Activated B cell treated with CpG ODN at 0.5 μM for 24 hours (primary cell): Measurements from ENCODE around the gene HNRNPLL. TPM values are rescaled to one million over a fixed set of nuclear protein-coding genes. Genes with fewer than 3 reads are reported as not detected.

ENCODE experiments used
- ATAC-seq: fragments of 200-7000 bp; cut with Tn5 transposase; one replicate; pipeline ENCODE4 v1.10.0; 2021; ENCODE audit warnings: low read depth, mild to moderate bottlenecking, moderate library complexity
- CTCF ChIA-PET: fragments of 350-600 bp; sonication (Branson Sonifier 250); formaldehyde crosslinking; loops from one replicate; lab custom pipeline; 2021; ENCODE audit warnings: antibody characterized with exemption; lab: Charles Lee
- POLR2A ChIA-PET: fragments of 350-600 bp; sonication (Branson Sonifier 250); formaldehyde crosslinking; loops from one replicate; lab custom pipeline; 2021; ENCODE audit warnings: antibody characterized with exemption; lab: Charles Lee
- DNase-seq: peaks from one replicate; pipeline ENCODE4 v3.0.0; 2022
- H3K27ac Mint-ChIP-seq: one replicate; pipeline ENCODE4 v1.8.0; 2020; ENCODE audit warnings: mixed read lengths
- H3K27me3 Mint-ChIP-seq: one replicate; pipeline ENCODE4 v1.8.0; 2021; ENCODE audit warnings: mixed read lengths
- H3K36me3 Mint-ChIP-seq: one replicate; pipeline ENCODE4 v1.8.0; 2021; ENCODE audit warnings: low read depth, mixed read lengths
- H3K4me1 Mint-ChIP-seq: one replicate; pipeline ENCODE4 v1.8.0; 2021; ENCODE audit warnings: mixed read lengths
- H3K4me3 Mint-ChIP-seq: one replicate; pipeline ENCODE4 v1.8.0; 2020; ENCODE audit warnings: mild to moderate bottlenecking, mixed read lengths
- H3K9me3 Mint-ChIP-seq: one replicate; pipeline ENCODE4 v1.8.0; 2020; ENCODE audit warnings: mixed read lengths
- intact Hi-C: fragments of 100-400 bp; cut with micrococcal nuclease; formaldehyde crosslinking; loops from one replicate; pipeline ENCODE4 v1.15.1; 2024
- total RNA-seq: library from RNA; stranded (reverse); gene quantifications from 2 replicates; pipeline ENCODE4 v1.2.3, GENCODE V29; 2022
- TF ChIP-seq, protein P1 (sequence below): fragments of 200-600 bp; IDR thresholded peaks from one replicate; pipeline ENCODE4 v1.8.0; 2022; ENCODE audit warnings: antibody characterized with exemption, mild to moderate bottlenecking

Gene HNRNPLL
- total RNA-seq, 1 donor from 2014 or later: 8.8 TPM

DNA sequence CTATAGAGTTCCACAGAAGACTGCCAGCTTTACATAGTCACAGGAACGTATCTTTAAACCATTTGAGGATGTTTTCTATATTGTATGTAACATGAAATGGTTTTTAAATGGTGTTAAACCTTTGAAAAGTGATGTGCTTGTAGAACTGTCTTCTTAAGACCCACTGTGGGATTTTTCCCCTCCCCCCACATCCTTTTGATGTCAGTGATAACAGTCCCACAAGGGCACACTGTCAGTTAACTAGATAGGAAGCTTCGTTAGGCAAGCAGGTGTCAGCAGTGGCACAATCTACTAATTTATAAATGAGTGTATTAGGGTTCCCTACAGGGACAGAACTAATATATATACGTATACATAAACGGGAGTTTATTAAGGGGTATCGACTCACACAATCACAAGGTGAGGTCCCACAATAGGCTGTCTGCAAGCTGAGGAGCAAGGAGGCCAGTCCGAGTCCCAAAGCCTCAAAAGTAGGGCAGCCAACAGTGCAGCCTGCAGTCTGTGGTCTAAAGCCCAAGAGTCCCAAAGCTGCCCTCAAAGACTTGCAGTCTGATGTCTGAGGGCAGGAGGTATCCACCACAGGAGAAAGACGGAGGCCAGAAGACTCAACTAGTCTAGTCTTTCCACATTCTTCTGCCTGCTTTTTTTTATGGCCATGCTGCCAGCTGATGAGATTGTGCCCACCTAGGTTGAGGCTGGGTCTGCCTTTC, 23.8 kb upstream of the HNRNPLL start:
- POLR2A ChIA-PET: no interaction called here
- CTCF ChIA-PET: no interaction called here
- peaks cover 30% of the 10 kb centered on the region for H3K27me3 Mint-ChIP-seq
- no peaks in the 10 kb centered on the region for H3K36me3 Mint-ChIP-seq
- intact Hi-C loops: no loop called here
- H3K27ac Mint-ChIP-seq: no peak overlapping the region
- ATAC-seq: no peak
- H3K9me3 Mint-ChIP-seq: peaks cover 2% of the 10 kb centered on the region
- peaks cover 5% of the 10 kb centered on the region for H3K4me1 Mint-ChIP-seq
- DNase-seq: no peak
- no peak overlapping the region for H3K4me3 Mint-ChIP-seq
- TF ChIP-seq, protein P1, sequence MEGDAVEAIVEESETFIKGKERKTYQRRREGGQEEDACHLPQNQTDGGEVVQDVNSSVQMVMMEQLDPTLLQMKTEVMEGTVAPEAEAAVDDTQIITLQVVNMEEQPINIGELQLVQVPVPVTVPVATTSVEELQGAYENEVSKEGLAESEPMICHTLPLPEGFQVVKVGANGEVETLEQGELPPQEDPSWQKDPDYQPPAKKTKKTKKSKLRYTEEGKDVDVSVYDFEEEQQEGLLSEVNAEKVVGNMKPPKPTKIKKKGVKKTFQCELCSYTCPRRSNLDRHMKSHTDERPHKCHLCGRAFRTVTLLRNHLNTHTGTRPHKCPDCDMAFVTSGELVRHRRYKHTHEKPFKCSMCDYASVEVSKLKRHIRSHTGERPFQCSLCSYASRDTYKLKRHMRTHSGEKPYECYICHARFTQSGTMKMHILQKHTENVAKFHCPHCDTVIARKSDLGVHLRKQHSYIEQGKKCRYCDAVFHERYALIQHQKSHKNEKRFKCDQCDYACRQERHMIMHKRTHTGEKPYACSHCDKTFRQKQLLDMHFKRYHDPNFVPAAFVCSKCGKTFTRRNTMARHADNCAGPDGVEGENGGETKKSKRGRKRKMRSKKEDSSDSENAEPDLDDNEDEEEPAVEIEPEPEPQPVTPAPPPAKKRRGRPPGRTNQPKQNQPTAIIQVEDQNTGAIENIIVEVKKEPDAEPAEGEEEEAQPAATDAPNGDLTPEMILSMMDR: no peak

- Mint-ChIP-seq H3K36me3 (no peaks in the 10 kb centered on the region), H3K27me3 (peaks cover 43% of the 10 kb centered on the region), H3K4me3 (no peak overlapping the region), H3K27ac (no peak overlapping the region), H3K9me3 (no peaks in the 10 kb centered on the region), H3K4me1 (peaks cover 11% of the 10 kb centered on the region)
- ChIA-PET CTCF (no interaction called here), POLR2A (no interaction called here)
- ATAC-seq (no peak), DNase-seq (no peak)
- TF ChIP-seq, protein P1: no peak
- intact Hi-C loops: no loop called here
Observed at GRCh38 chr2:38622210-38622609, 19.5 kb upstream of the HNRNPLL start.

DNA sequence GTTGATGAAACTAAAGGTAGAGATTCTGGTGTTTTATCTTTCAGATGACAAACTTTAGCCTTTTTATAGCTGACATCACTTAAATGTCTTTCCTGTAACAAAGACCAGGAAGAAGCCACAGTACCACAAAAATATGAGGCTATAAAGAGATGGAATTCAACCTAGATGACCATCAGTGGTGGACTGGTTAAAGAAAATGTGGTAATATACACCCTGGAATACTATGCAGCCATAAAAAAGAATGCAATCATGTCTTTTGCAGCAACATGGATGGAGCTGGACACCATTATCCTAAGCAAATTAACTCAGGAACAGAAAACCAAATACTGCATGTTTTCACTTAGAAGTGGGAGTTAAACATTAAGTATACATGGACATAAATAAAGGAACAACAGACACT, 18.3 kb upstream of the HNRNPLL start:
- TF ChIP-seq, protein P1: no peak
- ATAC-seq (no peak), DNase-seq (no peak)
- peaks cover 48% of the 10 kb centered on the region for H3K27me3 Mint-ChIP-seq
- peaks cover 11% of the 10 kb centered on the region for H3K4me1 Mint-ChIP-seq
- no peak overlapping the region for H3K4me3 Mint-ChIP-seq
- POLR2A ChIA-PET: interaction anchor here (1.1 kb wide), 1 partner anchor 20 kb away, joined by 3 read pairs; no protein-coding TSS in a partner anchor
- CTCF ChIA-PET: no interaction called here
- no peaks in the 10 kb centered on the region for H3K36me3 Mint-ChIP-seq
- intact Hi-C loops: no loop called here
- H3K9me3 Mint-ChIP-seq: no peaks in the 10 kb centered on the region
- H3K27ac Mint-ChIP-seq: no peak overlapping the region

DNA sequence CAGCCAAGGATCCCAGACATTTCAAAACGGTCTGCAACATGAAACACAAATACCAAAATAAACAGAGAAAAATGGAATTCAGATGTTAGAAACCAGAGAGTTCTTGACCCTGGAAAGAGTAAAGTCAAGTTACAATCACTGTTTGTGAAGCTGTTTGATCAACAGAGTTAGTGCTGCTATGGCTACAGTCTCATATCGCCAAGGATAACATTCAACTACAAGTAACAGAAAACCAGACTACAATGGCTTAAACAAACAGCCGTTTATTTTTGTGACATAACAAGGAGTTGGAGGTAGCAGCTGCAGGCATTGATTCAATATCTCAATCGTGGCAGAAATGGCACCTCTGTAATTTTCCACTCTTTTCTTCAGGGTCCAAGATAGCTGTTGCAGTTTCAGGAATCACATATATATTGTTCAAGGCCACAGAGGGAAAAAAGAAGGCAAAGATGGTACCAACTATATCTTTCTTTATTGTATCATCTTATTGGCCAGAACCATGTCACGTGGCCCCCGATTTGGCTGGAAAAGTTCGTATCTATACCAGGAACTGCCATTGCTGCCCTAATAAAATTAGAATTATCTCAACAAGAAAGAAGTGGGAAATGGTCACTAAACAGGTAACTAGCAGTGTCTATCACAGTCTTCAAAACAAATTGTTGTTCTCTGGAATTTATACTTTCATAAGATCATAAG, 17.7 kb upstream of the HNRNPLL start:
- Mint-ChIP-seq H3K4me3 (no peak overlapping the region), H3K27ac (no peak overlapping the region), H3K9me3 (no peaks in the 10 kb centered on the region), H3K36me3 (no peaks in the 10 kb centered on the region), H3K4me1 (peaks cover 11% of the 10 kb centered on the region), H3K27me3 (peaks cover 53% of the 10 kb centered on the region)
- DNase-seq: no peak
- ChIA-PET CTCF (no interaction called here), POLR2A (no interaction called here)
- ATAC-seq: no peak
- TF ChIP-seq, protein P1: no peak
- intact Hi-C loops: no loop called here

DNA sequence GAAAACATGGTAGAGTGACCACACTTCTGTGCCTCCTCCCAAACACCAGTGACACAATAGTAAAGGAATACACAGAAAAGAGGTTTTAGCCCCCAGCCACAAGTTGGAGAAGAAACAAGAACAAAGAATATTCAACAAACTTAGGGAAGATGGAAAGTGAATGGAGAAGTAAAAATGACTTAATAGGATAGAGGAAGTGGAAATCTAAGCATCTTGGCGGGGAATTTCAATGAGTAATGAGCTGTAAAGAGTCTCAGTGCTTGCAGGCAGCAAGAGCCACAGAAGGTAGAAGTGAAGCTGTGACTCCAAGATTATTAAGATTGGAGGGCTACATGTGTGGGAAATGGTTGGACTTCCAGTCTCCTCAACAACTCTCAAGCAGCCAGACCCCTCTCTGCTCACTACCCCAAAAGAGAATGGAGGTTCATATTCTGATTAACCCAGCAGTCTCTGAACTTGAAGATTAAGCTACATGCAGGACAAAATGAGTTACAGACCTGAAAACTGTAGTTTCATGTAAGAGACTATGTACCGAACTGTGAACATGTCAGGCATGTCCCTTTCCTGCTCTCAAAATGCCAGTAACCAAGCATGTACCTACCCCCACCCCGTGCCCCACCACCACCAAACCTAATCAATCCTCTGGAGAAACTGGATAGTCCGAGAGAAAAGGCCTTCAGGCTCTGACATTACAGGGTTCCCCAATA, 16.9 kb upstream of the HNRNPLL start:
- POLR2A ChIA-PET: no interaction called here
- intact Hi-C loops: no loop called here

More for the DNA sequence above, 16.9 kb upstream of the HNRNPLL start:
- TF ChIP-seq, protein P1: no peak
- no peaks in the 10 kb centered on the region for H3K9me3 Mint-ChIP-seq
- DNase-seq (no peak), ATAC-seq (no peak)
- CTCF ChIA-PET: no interaction called here
- H3K36me3 Mint-ChIP-seq: no peaks in the 10 kb centered on the region
- peaks cover 53% of the 10 kb centered on the region for H3K27me3 Mint-ChIP-seq
- no peak overlapping the region for H3K4me3 Mint-ChIP-seq
- peaks cover 11% of the 10 kb centered on the region for H3K4me1 Mint-ChIP-seq
- H3K27ac Mint-ChIP-seq: no peak overlapping the region
